PFSK-1 (cell line): ENCODE data around the gene MSANTD2.

Experiments used
- FOXP2 ChIP-seq: optimal IDR thresholded peaks from 2 replicates; pipeline ENCODE3; 2011; ENCODE audit warnings: borderline replicate concordance, control low read depth, inconsistent platforms; ENCODE audit not compliant: insufficient read depth; ENCODE audit errors: extremely low read length, extremely low read depth
- POLR2AphosphoS5 ChIP-seq: IDR thresholded peaks from 2 replicates; pipeline ENCODE4 v1.6.1; 2012; ENCODE audit warnings: low read depth, mild to moderate bottlenecking, control low read depth, low read length, moderate library complexity
- REST ChIP-seq, 2 experiments: IDR thresholded peaks; 2 replicates each; pipeline versions ENCODE4 v1.6.1 to v1.8.0; 2011 to 2012; ENCODE audit warnings: low read depth in 2 of 2, low read length in 2 of 2, control low read depth in 1 of 2, inconsistent platforms in 1 of 2, mild to moderate bottlenecking in 1 of 2, moderate library complexity in 1 of 2; ENCODE audit not compliant: insufficient read depth in 1 of 2
- SIN3A ChIP-seq: IDR thresholded peaks from 2 replicates; pipeline ENCODE4 v1.6.1; 2012; ENCODE audit warnings: mild to moderate bottlenecking, low read length, moderate library complexity, borderline replicate concordance; ENCODE audit not compliant: insufficient read depth
- TAF1 ChIP-seq: IDR thresholded peaks from 2 replicates; pipeline ENCODE4 v1.6.1; 2012; ENCODE audit warnings: low read length, control low read depth, borderline replicate concordance; ENCODE audit not compliant: insufficient read depth

MSANTD2 gene

GRCh38 chr11:124841840-124842239 lies 41.6 kb upstream of the MSANTD2 start:
- TF ChIP-seq FOXP2 (no peak), SIN3A (no peak), REST (IDR thresholded peaks at IDR 0.05; ENCODE audit: insufficient read depth in 1 of 2, low read depth in 2 of 2, low read length in 2 of 2) (no peak), POLR2AphosphoS5 (no peak), TAF1 (no peak)

GRCh38 chr11:124841201-124841600 lies 41.0 kb upstream of the MSANTD2 start:
- no peak for TF ChIP-seq FOXP2

- TF ChIP-seq FOXP2 (no peak), TAF1 (no peak), REST (IDR thresholded peaks at IDR 0.05; ENCODE audit: insufficient read depth in 1 of 2, low read depth in 2 of 2, low read length in 2 of 2) (no peak), POLR2AphosphoS5 (no peak), SIN3A (no peak)
Observed at GRCh38 chr11:124840666-124841065, 40.5 kb upstream of the MSANTD2 start.

- no peak for TF ChIP-seq FOXP2
- no peak for TF ChIP-seq SIN3A
- no peak for TF ChIP-seq POLR2AphosphoS5
- no peak for TF ChIP-seq REST (IDR thresholded peaks at IDR 0.05; ENCODE audit: insufficient read depth in 1 of 2, low read depth in 2 of 2, low read length in 2 of 2)
- TF ChIP-seq TAF1: no peak
Observed at GRCh38 chr11:124839972-124840621, 39.9 kb upstream of the MSANTD2 start.

GRCh38 chr11:124839128-124839971 lies 39.1 kb upstream of the MSANTD2 start:
- TF ChIP-seq SIN3A: no peak
- TF ChIP-seq REST (IDR thresholded peaks at IDR 0.05; ENCODE audit: insufficient read depth in 1 of 2, low read depth in 2 of 2, low read length in 2 of 2): no peak
- TF ChIP-seq FOXP2: no peak
- no peak for TF ChIP-seq TAF1
- TF ChIP-seq POLR2AphosphoS5: no peak
